Psoas muscle (tissue), 8 donors: ENCODE measurements around the gene IQSEC1. TPM values are rescaled to one million over a fixed set of nuclear protein-coding genes. Genes with fewer than 3 reads are reported as not detected.

Source experiments
- ATAC-seq, 4 donors: fragments of 200-7000 bp; cut with Tn5 transposase; one replicate each; pipeline ENCODE4 v1.9.1; 2020; ENCODE audit warnings: moderate library complexity in 3 of 4, mild to moderate bottlenecking in 2 of 4
- DNase-seq, 2 donors: peaks; one replicate each; pipeline ENCODE4 v3.0.0-alpha.2; 2020
- H3K27ac ChIP-seq: fragments of 200-600 bp; one replicate; pipeline ENCODE4 v1.8.0; 2022
- H3K27me3 ChIP-seq, 3 donors: fragments of 200-600 bp in 1 of 3; one replicate each; pipeline versions ENCODE4 v1.6.1 to v1.8.0; 2013 to 2022; ENCODE audit warnings: low read length in 2 of 3, mild to moderate bottlenecking in 2 of 3, moderate library complexity in 1 of 3; ENCODE audit not compliant: insufficient read depth in 3 of 3
- H3K36me3 ChIP-seq, 2 donors: fragments of 200-600 bp in 1 of 2; one replicate each; pipeline versions ENCODE4 v1.6.1 to v1.8.0; 2013 to 2022; ENCODE audit warnings: low read depth in 1 of 2, mild to moderate bottlenecking in 1 of 2, moderate library complexity in 1 of 2; ENCODE audit not compliant: insufficient read depth in 1 of 2
- H3K4me1 ChIP-seq: fragments of 200-600 bp; one replicate; pipeline ENCODE4 v1.8.0; 2022
- H3K4me3 ChIP-seq: fragments of 200-600 bp; one replicate; pipeline ENCODE4 v1.8.0; 2022; ENCODE audit warnings: mild to moderate bottlenecking
- H3K9me3 ChIP-seq: fragments of 200-600 bp; one replicate; pipeline ENCODE4 v1.8.0; 2022
- CTCF ChIP-seq: fragments of 200-600 bp; IDR thresholded peaks from one replicate; pipeline ENCODE4 v1.8.0; 2022; ENCODE audit warnings: antibody characterized with exemption
- WGBS, 3 donors: extraction: QIAGEN DNeasy Blood & Tissue Kit; methylation state at CpG; one replicate each; pipeline versions ENCODE4 v1.1.6 to v1.1.7; 2013; 5-methylcytosine and 5-hydroxymethylcytosine counted together
- intact Hi-C, 2 donors: fragments of 100-400 bp; cut with DNase I; formaldehyde crosslinking; loops; one replicate each; pipeline versions ENCODE4 v1.11.0 to v1.14.2; 2022
- polyA plus RNA-seq, 3 donors: library from polyadenylated mRNA; stranded (reverse); fragments of 200-250 nt; gene quantifications; one replicate each; pipeline ENCODE4 v1.2.3, GENCODE V29; 2013
- total RNA-seq, 4 donors: library from RNA; stranded (reverse); fragmentation: NEBNext Ultra II Directional in 2 of 4; extraction: Animal tissue kit (Norgen Biotek cat#: 25700) in 2 of 4; gene quantifications; one replicate each; pipeline versions ENCODE4 v1.2.1 to v1.2.4, GENCODE V29; 2021 to 2023
- donor health status: healthy with polysubstance abuse.
- donor health status: DM: no; HTN: no; CAD: no; lungs with moderate emphysema.
- donor health status: Bipolar disorder and iron deficiency.
- donor health status: healthy.
- donor health status: DM: yes; HTN: yes; CAD: no.
- donor health status: DM: no; HTN: no; CAD: no.
- donor health status: DM: no; HTN: no; CAD: no.
- donor health status: DM: yes; HTN: yes; CAD: no.

Gene IQSEC1
- total and polyA plus RNA-seq, 7 donors = 8.6 to 45.4 (median 28.0) TPM

GRCh38 chr3:12866836-12867235 is 206.4 kb downstream of the IQSEC1 start:
- TF ChIP-seq CTCF = no peak
- no peaks in the 10 kb centered on the region for H3K9me3 ChIP-seq
- whole genome bisulfite sequencing, 3 donors = 77 to 80% (median 79%) methylated on average over 6 of the region's 6 CpGs
- intact Hi-C loops = loop anchor here in 1 of 2 donors (2.0 to 5.0 kb wide), 2 partner anchors 26 to 120 kb away; no protein-coding TSS in a partner anchor
- no peak overlapping the region for H3K4me3 ChIP-seq
- H3K36me3 ChIP-seq = no peaks in the 10 kb centered on the region
- no peaks in the 10 kb centered on the region for H3K4me1 ChIP-seq
- DNase-seq (peak in 1 of 2 donors; percentile 11), ATAC-seq (no peak)
- no peak overlapping the region for H3K27ac ChIP-seq
- no peaks in the 10 kb centered on the region for H3K27me3 ChIP-seq

GRCh38 chr3:12865271-12865670 is 208.0 kb downstream of the IQSEC1 start:
- Histone ChIP-seq H3K4me1 (no peaks in the 10 kb centered on the region), H3K27me3 (no peaks in the 10 kb centered on the region), H3K4me3 (no peak overlapping the region), H3K27ac (no peak overlapping the region), H3K36me3 (no peaks in the 10 kb centered on the region), H3K9me3 (no peaks in the 10 kb centered on the region)
- no peak for DNase-seq
- ATAC-seq = no peak
- intact Hi-C loops = loop anchor here in 1 of 2 donors (5.0 kb wide), 1 partner anchor 122 kb away; no protein-coding TSS in a partner anchor
- WGBS, 3 donors = 88 to 90% (median 90%) methylated on average over 4 of the region's 4 CpGs
- no peak for TF ChIP-seq CTCF

- no peak for ATAC-seq
- intact Hi-C loops = no loop called here
- no peaks in the 10 kb centered on the region for H3K9me3 ChIP-seq
- DNase-seq = peak in 1 of 2 donors; percentile 2
- no peaks in the 10 kb centered on the region for H3K36me3 ChIP-seq
- no peaks in the 10 kb centered on the region for H3K4me1 ChIP-seq
- WGBS, 3 donors = 92 to 93% (median 93%) methylated on average over 8 of the region's 8 CpGs
- H3K27ac ChIP-seq = no peak overlapping the region
- H3K27me3 ChIP-seq = no peaks in the 10 kb centered on the region
- no peak overlapping the region for H3K4me3 ChIP-seq
- no peak for TF ChIP-seq CTCF
These were observed 210.8 kb downstream of the IQSEC1 start for GRCh38 chr3:12862387-12862786.

- intact Hi-C loops = no loop called here
- ATAC-seq (no peak), DNase-seq (peak in 1 of 2 donors; percentile 3)
- WGBS, 3 donors = 83 to 88% (median 83%) methylated on average over 5 of the region's 5 CpGs
- Histone ChIP-seq H3K27me3 (no peaks in the 10 kb centered on the region), H3K4me3 (no peak overlapping the region), H3K36me3 (no peaks in the 10 kb centered on the region), H3K9me3 (no peaks in the 10 kb centered on the region), H3K4me1 (no peaks in the 10 kb centered on the region), H3K27ac (no peak overlapping the region)
- TF ChIP-seq CTCF = no peak
These were observed 211.6 kb downstream of the IQSEC1 start for GRCh38 chr3:12861611-12862010.

- Histone ChIP-seq H3K9me3 (no peaks in the 10 kb centered on the region), H3K4me1 (no peaks in the 10 kb centered on the region), H3K4me3 (no peak overlapping the region), H3K36me3 (no peaks in the 10 kb centered on the region), H3K27me3 (no peaks in the 10 kb centered on the region), H3K27ac (no peak overlapping the region)
- DNase-seq (no peak), ATAC-seq (no peak)
- TF ChIP-seq CTCF = no peak
- 77 to 82% (median 78%) methylated on average over 7 of the region's 7 CpGs for WGBS, 3 donors
- intact Hi-C loops = loop anchor here in 1 of 2 donors (1.0 kb wide), 1 partner anchor 13 kb away; no protein-coding TSS in a partner anchor
These were observed 213.4 kb downstream of the IQSEC1 start for GRCh38 chr3:12859840-12860239.
